Calu3 (cell line): ENCODE measurements around the gene PPM1G. TPM values are rescaled to one million over a fixed set of nuclear protein-coding genes. Genes with fewer than 3 reads are reported as not detected.
A peak's percentile ranks its signal among the peaks of the same experiment; 100 is the strongest.

Source experiments
- BruUV-seq: library from RNA; stranded (reverse); fragments of 400-500 nt; replicated peaks from 2 replicates; lab custom pipeline; 2021; lab: Mats Ljungman, UMichigan
- CTCF ChIA-PET: fragments of 300-600 bp; sonication (Branson Sonifier 250); formaldehyde crosslinking; loops from one replicate; lab custom pipeline; 2022; ENCODE audit warnings: antibody characterized with exemption; lab: Charles Lee
- DNase-seq: peaks from one replicate; pipeline ENCODE4 v3.0.0; 2022
- H3K27ac Mint-ChIP-seq: one replicate; pipeline ENCODE4 v1.8.0; 2022; ENCODE audit warnings: mixed read lengths; ENCODE audit not compliant: unreplicated experiment
- H3K27me3 Mint-ChIP-seq: one replicate; pipeline ENCODE4 v1.8.0; 2022; ENCODE audit warnings: mixed read lengths; ENCODE audit not compliant: unreplicated experiment
- H3K36me3 Mint-ChIP-seq: one replicate; pipeline ENCODE4 v1.8.0; 2022; ENCODE audit warnings: mild to moderate bottlenecking, moderate library complexity, mixed read lengths; ENCODE audit not compliant: insufficient read depth, unreplicated experiment
- H3K4me1 Mint-ChIP-seq: one replicate; pipeline ENCODE4 v1.8.0; 2022; ENCODE audit warnings: mild to moderate bottlenecking, low read depth, mixed read lengths; ENCODE audit not compliant: unreplicated experiment
- H3K4me3 Mint-ChIP-seq: one replicate; pipeline ENCODE4 v1.8.0; 2022; ENCODE audit warnings: mild to moderate bottlenecking, low read depth, moderate library complexity, mixed read lengths; ENCODE audit not compliant: unreplicated experiment
- H3K9me3 Mint-ChIP-seq: one replicate; pipeline ENCODE4 v1.8.0; 2022; ENCODE audit warnings: low read depth, mixed read lengths; ENCODE audit not compliant: unreplicated experiment
- CTCF ChIP-seq: fragments of 200-600 bp; IDR thresholded peaks from one replicate; pipeline ENCODE4 v1.8.0; 2022; ENCODE audit warnings: antibody characterized with exemption; ENCODE audit not compliant: unreplicated experiment
- intact Hi-C: fragments of 100-400 bp; cut with micrococcal nuclease; formaldehyde crosslinking; loops from one replicate; pipeline ENCODE4 v1.10.0; 2022; ENCODE audit not compliant: unreplicated experiment
- total RNA-seq: library from RNA; stranded (reverse); gene quantifications from 2 replicates; pipeline ENCODE4 v1.2.3, GENCODE V29; 2022

The PPM1G gene
- total RNA-seq, 1 experiment from 2014 or later: 118 TPM

GRCh38 chr2:27362678-27363420 is 46.5 kb downstream of the PPM1G start:
- H3K4me1 Mint-ChIP-seq: peaks cover 11% of the 10 kb centered on the region
- H3K4me3 Mint-ChIP-seq: no peak overlapping the region
- CTCF ChIA-PET: no interaction called here
- TF ChIP-seq CTCF: no peak
- BruUV-seq: no TSS peak
- H3K27me3 Mint-ChIP-seq: no peaks in the 10 kb centered on the region
- H3K36me3 Mint-ChIP-seq: peaks cover 47% of the 10 kb centered on the region
- intact Hi-C loops: no loop called here
- H3K27ac Mint-ChIP-seq: no peak overlapping the region
- peaks cover 2% of the 10 kb centered on the region for H3K9me3 Mint-ChIP-seq
- no peak for DNase-seq

DNA sequence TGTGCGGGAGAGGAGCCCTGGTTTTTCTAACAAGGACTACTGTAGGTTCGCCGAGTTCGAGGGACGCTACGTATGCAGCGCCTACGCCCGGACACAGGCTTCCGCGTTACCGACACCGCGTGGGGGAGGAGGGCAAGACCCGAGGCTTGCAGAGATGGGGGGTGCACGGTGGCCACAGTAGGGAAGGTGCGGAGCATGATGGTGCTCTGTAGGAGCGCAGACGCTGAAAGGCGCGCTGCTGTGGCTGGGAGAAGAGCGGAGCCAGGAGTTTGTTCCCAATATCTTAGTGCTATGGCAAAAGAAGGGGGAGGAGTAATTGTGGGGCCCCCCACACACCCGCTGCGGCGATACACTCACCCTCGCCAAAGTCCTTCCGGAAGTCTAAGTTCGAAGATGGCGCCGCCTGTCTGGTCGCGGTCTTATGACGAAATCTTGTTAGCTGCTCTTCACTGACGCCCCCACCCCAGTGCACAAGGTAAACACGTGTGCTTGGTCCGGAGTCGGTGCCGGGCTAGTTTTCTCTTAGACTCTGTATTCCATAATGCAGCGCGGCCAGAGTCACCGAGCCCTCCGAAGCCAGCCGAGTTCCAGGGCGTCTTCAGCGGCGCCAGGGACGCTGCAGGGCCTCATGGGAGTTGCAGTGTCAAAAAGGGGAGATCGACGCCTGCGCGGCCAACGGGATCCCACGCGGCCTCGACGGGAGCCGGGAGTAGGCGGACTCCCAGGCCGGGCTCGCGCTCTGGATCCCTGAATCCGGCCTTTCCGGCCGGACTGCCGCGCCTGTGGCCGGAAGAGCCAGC is 52.8 kb downstream of the PPM1G start, which contains the start of gene GTF3C2:
GTF3C2 (minus strand) TSS at position 383 of the 800 bp plus-strand sequence. CDS start 13,210 bp downstream, outside the sequence.
- no TSS peak for BruUV-seq
- no peaks in the 10 kb centered on the region for H3K27me3 Mint-ChIP-seq

GRCh38 chr2:27356056-27356381 is 53.4 kb downstream of the PPM1G start:
- CTCF ChIA-PET: no interaction called here
- no peak for TF ChIP-seq CTCF
- TSS peak; percentile 61 for BruUV-seq

More for the DNA sequence above, 52.8 kb downstream of the PPM1G start, which contains the start of gene GTF3C2:
- DNase-seq: peak; percentile 94
- Mint-ChIP-seq H3K4me1 (peaks cover 32% of the 10 kb centered on the region), H3K27ac (peak within 1 kb of the TSS; percentile 96), H3K9me3 (peaks cover 2% of the 10 kb centered on the region), H3K4me3 (peak within 1 kb of the TSS; percentile 92), H3K36me3 (peaks cover 51% of the 10 kb centered on the region)
- intact Hi-C loops: loop anchor here (5.0 kb wide), 1 partner anchor 34 kb away; the partner anchor contains the start of gene MPV17
- CTCF ChIA-PET: interaction anchor here (1.0 kb wide), 1 partner anchor 36 kb away, joined by 3 read pairs; no protein-coding TSS in a partner anchor
- no peak for TF ChIP-seq CTCF

GRCh38 chr2:27354597-27354927 is 54.8 kb downstream of the PPM1G start:
- no peak for TF ChIP-seq CTCF
- BruUV-seq: no TSS peak
- H3K36me3 Mint-ChIP-seq: peaks cover 43% of the 10 kb centered on the region

More at GRCh38 chr2:27356056-27356381, 53.4 kb downstream of the PPM1G start:
- Mint-ChIP-seq H3K27me3 (no peaks in the 10 kb centered on the region), H3K27ac (peak overlapping the region; percentile 96), H3K9me3 (peaks cover 2% of the 10 kb centered on the region), H3K36me3 (peaks cover 49% of the 10 kb centered on the region), H3K4me3 (peak overlapping the region; percentile 92), H3K4me1 (peaks cover 33% of the 10 kb centered on the region)
- intact Hi-C loops: loop anchor here (5.0 kb wide), 1 partner anchor 34 kb away; the partner anchor contains the start of gene MPV17
- DNase-seq: peak; percentile 49

More at GRCh38 chr2:27354597-27354927, 54.8 kb downstream of the PPM1G start:
- H3K4me3 Mint-ChIP-seq: no peak overlapping the region
- CTCF ChIA-PET: interaction anchor here (0.6 to 0.7 kb wide), 2 partner anchors 196 to 232 kb away, joined by 3 read pairs; no protein-coding TSS in a partner anchor
- H3K4me1 Mint-ChIP-seq: peaks cover 33% of the 10 kb centered on the region
- DNase-seq: no peak
- peaks cover 2% of the 10 kb centered on the region for H3K9me3 Mint-ChIP-seq
- intact Hi-C loops: no loop called here
- H3K27ac Mint-ChIP-seq: no peak overlapping the region
- no peaks in the 10 kb centered on the region for H3K27me3 Mint-ChIP-seq
